GM18858 (cell line): ENCODE data around the gene PLEKHA5.
"Not testable (repeated sequence)": the region's sequence is repeated elsewhere in the genome, so short reads cannot be mapped to it uniquely, and the experiment has no call there.

ENCODE experiments used
- ATAC-seq: cut with Tn5 transposase; IDR thresholded peaks from one replicate; pipeline ENCODE4 v1.9.1; 2021; ENCODE audit not compliant: unreplicated experiment

PLEKHA5 gene

GRCh38 chr12:19276767-19277166 lies 147.2 kb downstream of the PLEKHA5 start:
- ATAC-seq, result no peak

- no peak for ATAC-seq
Measured at GRCh38 chr12:19277711-19278110, 148.2 kb downstream of the PLEKHA5 start.

GRCh38 chr12:19278407-19278806 lies 148.9 kb downstream of the PLEKHA5 start:
- ATAC-seq, result no peak

GRCh38 chr12:19282133-19282699 lies 152.7 kb downstream of the PLEKHA5 start:
- no peak for ATAC-seq

DNA sequence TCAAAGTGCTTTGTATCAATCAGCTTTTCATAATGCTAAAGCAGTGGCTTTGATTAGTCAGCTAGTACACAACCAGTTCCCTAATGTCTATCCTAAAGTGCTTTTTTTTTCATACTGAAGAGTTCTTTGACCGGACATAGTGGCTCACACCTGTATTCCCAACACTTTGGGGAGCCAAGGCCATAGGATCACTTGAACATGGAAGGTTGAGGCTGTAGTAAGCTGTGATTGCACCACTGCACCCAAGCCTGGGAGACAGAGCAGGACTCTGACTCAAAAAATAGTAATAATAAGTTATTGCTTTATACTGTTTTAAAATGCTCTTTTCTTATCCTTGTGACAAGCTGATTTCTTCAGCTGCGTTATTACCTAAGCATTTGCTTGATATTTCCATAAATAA lies 155.1 kb downstream of the PLEKHA5 start:
- no peak for ATAC-seq

DNA sequence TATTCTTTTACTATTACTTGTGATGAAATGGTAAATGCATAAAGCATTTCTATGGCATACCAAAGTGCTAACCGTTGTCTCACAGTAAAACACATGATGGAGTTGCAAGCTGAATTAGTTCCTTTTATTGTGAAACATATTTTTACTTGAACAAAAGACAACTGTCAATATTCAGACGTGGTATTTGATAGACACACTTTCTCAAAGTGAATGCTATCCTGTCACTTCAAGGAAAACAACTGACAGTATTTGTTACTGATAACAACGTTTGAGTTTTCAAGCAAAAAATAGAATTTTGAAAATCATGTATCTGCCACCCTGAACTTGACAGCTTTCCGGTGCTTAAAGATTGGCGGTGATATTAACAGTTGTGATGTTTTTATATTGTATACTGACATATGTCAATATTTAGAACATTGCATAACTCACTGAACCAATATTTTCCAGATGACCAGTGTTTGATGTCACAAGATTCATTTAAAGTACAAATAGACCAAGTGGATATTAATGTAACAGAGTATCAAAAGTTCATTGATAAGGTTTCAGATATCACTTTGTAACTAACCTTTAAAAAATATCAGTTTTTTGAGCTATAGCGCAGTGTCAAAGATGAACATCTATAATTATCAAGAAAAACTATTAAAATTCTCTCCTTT lies 156.4 kb downstream of the PLEKHA5 start:
- no peak for ATAC-seq

- no peak for ATAC-seq
Measured at GRCh38 chr12:19287302-19287701, 157.8 kb downstream of the PLEKHA5 start.

DNA sequence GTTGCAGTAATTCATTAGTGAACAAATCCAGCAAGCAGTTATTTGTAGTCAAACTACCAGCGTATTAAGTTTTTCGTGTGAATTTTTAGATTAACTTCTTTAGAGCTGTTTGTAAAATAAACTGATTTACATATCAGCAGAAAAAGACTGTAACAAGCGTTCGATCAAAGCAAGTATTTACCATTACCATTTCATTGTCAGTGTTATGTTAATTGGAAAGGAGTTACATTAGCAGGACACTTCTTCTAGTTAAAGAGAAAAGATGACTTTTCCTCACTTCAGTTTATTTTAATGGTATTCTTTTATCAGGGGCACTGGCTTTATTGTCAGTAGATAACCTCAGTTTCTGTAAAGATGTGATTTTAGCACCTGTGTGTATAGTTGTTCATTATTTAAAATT lies 158.6 kb downstream of the PLEKHA5 start:
- no peak for ATAC-seq

GRCh38 chr12:19288603-19289244 lies 159.2 kb downstream of the PLEKHA5 start:
- no peak for ATAC-seq

DNA sequence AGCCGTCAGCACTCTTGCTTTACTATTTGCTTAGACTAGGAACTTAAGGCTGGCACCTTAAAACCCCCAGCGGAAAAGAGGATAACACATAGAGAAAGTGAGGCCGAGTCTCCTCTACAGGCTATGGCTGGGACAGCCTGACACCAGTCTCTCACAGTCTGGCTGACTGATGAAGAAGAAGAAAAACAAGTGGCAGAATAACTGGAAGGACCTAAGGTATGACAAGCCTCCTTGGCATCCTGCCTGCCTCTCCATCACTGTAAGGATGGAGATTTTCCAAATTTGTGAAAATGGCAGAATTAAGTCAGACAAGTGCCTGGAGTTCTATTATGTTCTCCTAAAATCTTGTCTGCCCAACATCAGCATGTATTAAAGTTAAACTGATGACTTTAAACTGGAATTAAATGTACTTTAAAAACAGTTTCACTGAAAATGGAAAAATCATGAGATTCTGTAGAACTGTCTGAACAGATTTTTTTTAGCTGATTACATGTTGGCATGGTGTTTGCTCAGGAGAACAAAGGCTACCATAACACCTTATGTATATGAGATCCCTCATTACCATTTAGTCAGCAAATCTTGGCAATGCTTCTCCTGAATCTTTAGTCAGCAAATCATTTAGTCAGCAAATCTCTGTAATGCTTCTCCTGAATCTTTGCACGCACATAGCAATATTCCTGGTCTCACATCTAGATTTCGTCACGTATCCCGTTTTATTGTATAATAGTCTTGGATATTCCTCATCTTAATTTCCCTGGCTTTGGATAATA lies 169.5 kb downstream of the PLEKHA5 start:
- ATAC-seq, result no peak

DNA sequence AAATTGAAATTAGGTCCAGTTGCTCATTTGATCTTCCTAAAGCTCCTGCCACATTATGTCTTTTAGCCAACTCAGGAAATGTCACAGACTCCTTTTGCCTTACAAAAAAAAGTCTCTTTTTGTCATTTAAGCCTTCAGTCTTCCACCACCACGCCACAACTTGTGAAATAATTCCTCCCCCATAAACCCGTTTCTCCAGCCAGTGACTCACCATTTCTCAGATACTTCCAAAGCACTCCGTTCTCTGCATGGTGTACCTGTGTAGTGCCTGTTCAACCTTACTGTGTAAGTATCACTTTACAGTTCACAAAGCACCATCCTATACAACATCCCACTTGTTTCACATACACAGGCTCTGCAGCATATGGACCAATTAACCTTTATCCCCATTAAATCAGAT lies 170.2 kb downstream of the PLEKHA5 start:
- ATAC-seq, result no peak

GRCh38 chr12:19301223-19301622 lies 171.7 kb downstream of the PLEKHA5 start:
- no peak for ATAC-seq

DNA sequence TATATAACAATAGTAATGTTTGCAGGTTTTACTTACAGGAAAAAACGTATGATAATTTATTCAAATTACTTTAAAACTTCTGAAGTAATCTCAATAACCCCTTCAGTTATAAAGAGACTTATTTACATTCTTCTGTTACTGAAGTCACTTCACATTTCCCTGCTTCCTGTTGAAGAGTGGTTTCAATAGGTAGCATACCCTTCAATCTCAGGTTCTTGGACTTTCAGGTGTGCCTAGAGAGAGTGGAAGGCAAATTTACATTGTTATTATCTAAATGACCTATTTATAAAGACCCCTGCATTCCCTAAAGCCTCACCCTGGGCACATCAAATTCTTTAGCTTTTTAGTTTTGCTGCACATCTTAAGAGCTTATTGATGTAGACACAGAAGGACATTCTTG lies 172.2 kb downstream of the PLEKHA5 start:
- no peak for ATAC-seq

DNA sequence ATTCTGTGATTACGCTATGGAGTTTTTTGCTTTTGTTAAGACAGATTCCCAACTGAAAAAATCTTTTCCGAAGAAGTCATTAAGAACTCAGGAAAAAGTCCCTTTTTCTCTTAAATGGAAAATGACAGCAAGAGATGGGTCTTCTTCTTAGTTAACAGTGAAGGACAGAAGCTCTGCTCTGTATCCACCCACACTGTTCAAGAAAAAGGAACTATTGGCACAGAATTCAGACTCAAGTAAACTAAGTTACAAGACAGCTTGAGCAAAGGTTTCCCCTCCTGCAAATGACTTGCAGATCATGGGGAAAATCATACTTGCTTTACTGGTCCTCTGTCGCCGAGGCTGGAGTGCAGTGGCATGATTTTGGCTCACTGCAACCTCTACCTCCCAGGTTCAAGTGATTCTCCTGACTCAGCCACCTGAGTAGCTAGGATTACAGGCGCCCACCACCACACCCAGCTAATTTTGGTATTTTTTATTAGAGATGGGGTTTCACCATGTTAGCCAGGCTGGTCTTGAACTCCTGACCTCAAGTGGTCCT lies 172.6 kb downstream of the PLEKHA5 start:
- no peak for ATAC-seq

GRCh38 chr12:19303496-19303895 lies 174.0 kb downstream of the PLEKHA5 start:
- no peak for ATAC-seq

DNA sequence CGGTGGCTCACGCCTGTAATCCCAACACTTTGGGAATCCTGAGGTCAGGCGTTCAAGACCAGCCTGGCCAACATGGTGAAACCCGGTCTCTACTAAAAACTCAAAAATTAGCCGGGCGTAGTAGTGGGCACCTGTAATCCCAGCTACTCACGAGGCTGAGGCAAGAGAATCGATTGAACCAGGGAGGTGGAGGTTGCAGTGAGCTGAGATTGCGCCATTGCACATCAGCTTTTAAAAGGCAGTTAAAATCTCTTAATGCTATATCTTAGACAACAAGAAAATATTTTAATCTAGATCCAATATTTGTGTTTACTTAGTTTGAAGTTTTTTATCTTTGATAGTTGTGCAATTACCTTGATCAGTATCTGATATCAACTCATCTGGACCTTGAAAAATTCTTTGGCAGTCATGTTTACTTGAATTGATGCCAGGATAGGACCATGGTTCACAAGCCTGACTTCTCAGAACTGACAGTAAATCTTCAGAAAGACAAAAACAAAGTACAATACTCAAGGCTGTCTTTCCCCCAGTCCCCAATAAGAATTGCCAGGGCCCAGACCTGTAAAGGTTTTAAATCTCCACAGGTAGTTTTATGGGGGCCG lies 174.7 kb downstream of the PLEKHA5 start:
- ATAC-seq, result no peak

DNA sequence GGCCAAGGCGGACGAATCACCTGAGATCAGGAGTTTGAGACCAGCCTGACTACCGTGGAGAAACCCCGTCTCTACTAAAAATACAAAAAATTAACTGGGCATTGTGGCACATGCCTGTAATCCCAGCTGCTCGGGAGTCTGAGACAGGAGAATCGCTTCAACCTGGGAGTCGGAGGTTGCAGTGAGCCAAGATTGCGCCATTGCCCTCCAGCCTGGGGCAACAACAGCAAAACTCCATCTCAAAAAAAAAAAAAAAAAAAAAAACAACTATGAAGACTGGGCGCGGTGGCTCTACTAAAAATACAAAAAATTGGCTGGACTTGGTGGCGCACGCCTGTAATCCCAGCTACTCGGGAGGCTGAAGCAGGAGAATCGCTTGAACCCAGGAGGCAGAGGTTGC lies 176.1 kb downstream of the PLEKHA5 start:
- not testable (repeated sequence) for ATAC-seq

GRCh38 chr12:19306366-19306765 lies 176.8 kb downstream of the PLEKHA5 start:
- ATAC-seq, result no peak

DNA sequence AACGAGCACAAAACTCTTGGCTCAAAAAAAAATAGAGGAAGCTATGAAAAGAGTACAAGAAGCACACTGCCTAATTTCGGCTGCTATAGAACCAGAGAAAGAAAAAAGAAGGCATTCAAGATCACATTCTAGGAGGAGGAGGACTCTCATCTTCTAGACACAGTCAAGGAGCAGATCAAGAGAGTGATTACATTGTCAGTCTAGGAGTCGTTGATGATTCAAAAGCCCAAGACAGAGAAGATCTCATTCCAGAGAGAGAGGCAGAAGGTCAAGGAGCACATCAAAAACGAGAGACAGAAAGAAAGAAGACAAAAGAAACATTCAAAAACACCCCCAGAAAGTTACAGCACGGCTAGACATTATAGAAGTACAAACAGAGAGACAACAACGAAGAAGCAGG lies 177.9 kb downstream of the PLEKHA5 start:
- ATAC-seq, result no peak

- ATAC-seq, result no peak
Measured at GRCh38 chr12:19311165-19311564, 181.6 kb downstream of the PLEKHA5 start.

GRCh38 chr12:19312637-19313036 lies 183.1 kb downstream of the PLEKHA5 start:
- ATAC-seq, result no peak
